H1 (cell line): ENCODE data around the gene PQBP1. TPM values are rescaled to one million over a fixed set of nuclear protein-coding genes. Genes with fewer than 3 reads are reported as not detected.

Experiments
- ATF2 ChIP-seq: IDR thresholded peaks from 2 replicates; pipeline ENCODE4 v1.6.1; 2012; ENCODE audit warnings: low read length, inconsistent platforms
- ATF3 ChIP-seq: IDR thresholded peaks from 2 replicates; pipeline ENCODE4 v1.6.1; 2011; ENCODE audit warnings: low read depth, mild to moderate bottlenecking, low read length; ENCODE audit not compliant: insufficient read depth
- BRCA1 ChIP-seq: IDR thresholded peaks from 2 replicates; pipeline ENCODE4 v1.6.1; 2012; ENCODE audit warnings: low read depth, low read length, improper control_type of control experiment
- CBX5 ChIP-seq: fragments of 300-800, 300-1000 bp; sonication (generic); IDR thresholded peaks from 2 replicates; pipeline ENCODE4 v1.7.1; 2016; ENCODE audit warnings: antibody characterized with exemption, low read length, low read depth
- CHD2 ChIP-seq: IDR thresholded peaks from 2 replicates; pipeline ENCODE4 v1.6.1; 2012; ENCODE audit warnings: low read length, improper control_type of control experiment
- EGR1 ChIP-seq: IDR thresholded peaks from 2 replicates; pipeline ENCODE4 v1.6.1; 2011; ENCODE audit warnings: low read depth, low read length, borderline replicate concordance
- GABPA ChIP-seq: IDR thresholded peaks from 2 replicates; pipeline ENCODE4 v1.6.1; 2011; ENCODE audit warnings: mild to moderate bottlenecking, low read length, moderate library complexity, borderline replicate concordance; ENCODE audit not compliant: insufficient read depth
- HDAC2 ChIP-seq, 2 experiments: fragments of 300-600 bp in 1 of 2; sonication (generic) in 1 of 2; IDR thresholded peaks; 2 replicates each; pipeline ENCODE4 v1.6.1; 2011 to 2012; ENCODE audit warnings: low read depth in 2 of 2, low read length in 2 of 2, mild to moderate bottlenecking in 2 of 2, moderate library complexity in 2 of 2, borderline replicate concordance in 1 of 2, inconsistent platforms in 1 of 2
- JUND ChIP-seq: IDR thresholded peaks from 2 replicates; pipeline ENCODE4 v1.6.1; 2011; ENCODE audit warnings: mild to moderate bottlenecking, improper control_type of control experiment, low read length
- KDM1A ChIP-seq: fragments of 200-600, 300-600 bp; sonication (generic); IDR thresholded peaks from 2 replicates; pipeline ENCODE4 v1.7.1; 2016; ENCODE audit warnings: mild to moderate bottlenecking, low read length, borderline replicate concordance
- KDM4A ChIP-seq: IDR thresholded peaks from one replicate; pipeline ENCODE4 v1.7.1; 2012; ENCODE audit warnings: low read depth, mild to moderate bottlenecking, moderate library complexity, low read length, inconsistent platforms; ENCODE audit not compliant: severe bottlenecking
- KDM5A ChIP-seq: fragments of 200-600 bp; IDR thresholded peaks from 2 replicates; pipeline ENCODE4 v1.7.1; 2012; ENCODE audit warnings: mild to moderate bottlenecking, low read length, inconsistent platforms, mixed read lengths
- NANOG ChIP-seq: IDR thresholded peaks from 2 replicates; pipeline ENCODE4 v1.6.1; 2011; ENCODE audit warnings: low read length, low read depth, mild to moderate bottlenecking, inconsistent platforms; ENCODE audit not compliant: insufficient read depth, poor library complexity, severe bottlenecking
- POU5F1 ChIP-seq: IDR thresholded peaks from 2 replicates; pipeline ENCODE4 v1.6.1; 2011; ENCODE audit warnings: low read depth, mild to moderate bottlenecking, low read length, moderate library complexity
- RBBP5 ChIP-seq: IDR thresholded peaks from 2 replicates; pipeline ENCODE4 v1.7.1; 2012; ENCODE audit warnings: low read depth, mild to moderate bottlenecking, inconsistent platforms, low read length, moderate library complexity, borderline replicate concordance
- RNF2 ChIP-seq: fragments of 200-900, 300-1000 bp; sonication (generic); IDR thresholded peaks from 2 replicates; pipeline ENCODE4 v1.7.1; 2016; ENCODE audit warnings: borderline replicate concordance, low read depth, mild to moderate bottlenecking, antibody characterized with exemption, low read length; ENCODE audit not compliant: poor library complexity, severe bottlenecking; ENCODE audit errors: missing control alignments
- SIN3A ChIP-seq, 2 experiments: IDR thresholded peaks in 1 of 2; conservative IDR thresholded peaks in 1 of 2; 2 replicates each; pipeline ENCODE4 v1.6.1; 2011 to 2012; ENCODE audit warnings: low read length in 2 of 2, improper control_type of control experiment in 1 of 2, low read depth in 1 of 2, mild to moderate bottlenecking in 1 of 2
- SIX5 ChIP-seq: IDR thresholded peaks from 2 replicates; pipeline ENCODE4 v1.6.1; 2011; ENCODE audit warnings: mild to moderate bottlenecking, low read depth, low read length
- SUZ12 ChIP-seq: fragments of 200-600 bp; sonication (generic); IDR thresholded peaks from 2 replicates; pipeline ENCODE4 v1.6.1; 2012; ENCODE audit warnings: mild to moderate bottlenecking, inconsistent platforms, low read length, moderate library complexity, mixed read lengths
- TEAD4 ChIP-seq: IDR thresholded peaks from 2 replicates; pipeline ENCODE4 v1.6.1; 2012; ENCODE audit warnings: low read depth, low read length, inconsistent platforms, mixed read lengths
- YY1 ChIP-seq: IDR thresholded peaks from 2 replicates; pipeline ENCODE4 v1.6.1; 2011; ENCODE audit warnings: low read depth, mild to moderate bottlenecking, low read length
- polyA plus RNA-seq, 7 experiments: library from polyadenylated mRNA; depleted of rRNA in 3 of 7; stranded (reverse) in 5 of 7; unstranded in 2 of 7; fragments of >200 nt in 5 of 7; fragments of 200-250 nt in 2 of 7; gene quantifications; 1 replicate in 5 of 7; 2 replicates in 1 of 7; 4 replicates in 1 of 7; pipeline versions ENCODE4 v1.2.1 to v1.2.3, GENCODE V29; 2011 to 2013; ENCODE audit warnings: missing spikeins in 2 of 7, mixed read lengths in 2 of 7
- total RNA-seq: library from RNA; stranded (reverse); fragmentation: NEBNext Ultra II Directional; extraction: Animal tissue kit (Norgen Biotek cat#: 25700); gene quantifications from 2 replicates; pipeline ENCODE4 v1.2.1, GENCODE V29; 2021

Gene PQBP1
- total and polyA plus RNA-seq, 2 of the 8 experiments (the other 6 are each of a cell fraction or from before 2014, with no cell fraction given): 91.7 to 95.9 TPM

- TF ChIP-seq HDAC2 (IDR thresholded peaks at IDR 0.05; ENCODE audit: borderline replicate concordance in 1 of 2, low read depth in 2 of 2, low read length in 2 of 2): no peak
- no peak for TF ChIP-seq SUZ12
- TF ChIP-seq YY1: no peak
- no peak for TF ChIP-seq ATF3
- no peak for TF ChIP-seq KDM1A
- TF ChIP-seq CBX5: no peak
- TF ChIP-seq ATF2: no peak
- peak; percentile 86 for TF ChIP-seq JUND
- no peak for TF ChIP-seq KDM5A
- no peak for TF ChIP-seq BRCA1
- TF ChIP-seq TEAD4: no peak
- TF ChIP-seq EGR1: peak; percentile 23; the same call in 1 of the 2 replicates
- no peak for TF ChIP-seq RNF2
- no peak for TF ChIP-seq GABPA
- TF ChIP-seq SIN3A (conservative IDR thresholded peaks at IDR 0.05 in 1 of 2, IDR thresholded peaks at IDR 0.05 in 1 of 2; ENCODE audit: low read depth in 1 of 2, low read length in 2 of 2): 0 out of 4 replicates have a peak, but pooled peaks of 1 of the 2 experiments have one; percentile 34
- TF ChIP-seq KDM4A: no peak
- peak; percentile 36 for TF ChIP-seq SIX5
- TF ChIP-seq POU5F1: no peak
- TF ChIP-seq CHD2: peak; percentile 10; the same call in 1 of the 2 replicates
- no peak for TF ChIP-seq RBBP5
- no peak for TF ChIP-seq NANOG
Measured at GRCh38 chrX:48897625-48898306, at the start of gene PQBP1, which contains the start of gene TIMM17B (continued).
